PFSK-1 (cell line): ENCODE measurements around the gene CNOT3.

Experiments
- POLR2AphosphoS5 ChIP-seq: IDR thresholded peaks from 2 replicates; pipeline ENCODE4 v1.6.1; 2012; ENCODE audit warnings: low read depth, mild to moderate bottlenecking, control low read depth, low read length, moderate library complexity
- REST ChIP-seq, 2 experiments: IDR thresholded peaks; 2 replicates each; pipeline versions ENCODE4 v1.6.1 to v1.8.0; 2011 to 2012; ENCODE audit warnings: low read depth in 2 of 2, low read length in 2 of 2, control low read depth in 1 of 2, inconsistent platforms in 1 of 2, mild to moderate bottlenecking in 1 of 2, moderate library complexity in 1 of 2; ENCODE audit not compliant: insufficient read depth in 1 of 2
- SIN3A ChIP-seq: IDR thresholded peaks from 2 replicates; pipeline ENCODE4 v1.6.1; 2012; ENCODE audit warnings: mild to moderate bottlenecking, low read length, moderate library complexity, borderline replicate concordance; ENCODE audit not compliant: insufficient read depth
- TAF1 ChIP-seq: IDR thresholded peaks from 2 replicates; pipeline ENCODE4 v1.6.1; 2012; ENCODE audit warnings: low read length, control low read depth, borderline replicate concordance; ENCODE audit not compliant: insufficient read depth

GRCh38 chr19:54128796-54129616 is 8.6 kb upstream of the CNOT3 start:
- TF ChIP-seq SIN3A (no peak), REST (IDR thresholded peaks at IDR 0.05; ENCODE audit: insufficient read depth in 1 of 2, low read depth in 2 of 2, low read length in 2 of 2) (no peak), TAF1 (no peak), POLR2AphosphoS5 (no peak)
